PFSK-1 (cell line): Measurements from ENCODE around the gene FGFR2.

ENCODE experiments used
- POLR2AphosphoS5 ChIP-seq: IDR thresholded peaks from 2 replicates; pipeline ENCODE4 v1.6.1; 2012; ENCODE audit warnings: low read depth, mild to moderate bottlenecking, control low read depth, low read length, moderate library complexity
- TAF1 ChIP-seq: IDR thresholded peaks from 2 replicates; pipeline ENCODE4 v1.6.1; 2012; ENCODE audit warnings: low read length, control low read depth, borderline replicate concordance; ENCODE audit not compliant: insufficient read depth
- TF ChIP-seq, protein P1 (sequence below), 2 experiments: IDR thresholded peaks; 2 replicates each; pipeline versions ENCODE4 v1.6.1 to v1.8.0; 2011 to 2012; ENCODE audit warnings: low read depth in 2 of 2, low read length in 2 of 2, control low read depth in 1 of 2, inconsistent platforms in 1 of 2, mild to moderate bottlenecking in 1 of 2, moderate library complexity in 1 of 2; ENCODE audit not compliant: insufficient read depth in 1 of 2

DNA sequence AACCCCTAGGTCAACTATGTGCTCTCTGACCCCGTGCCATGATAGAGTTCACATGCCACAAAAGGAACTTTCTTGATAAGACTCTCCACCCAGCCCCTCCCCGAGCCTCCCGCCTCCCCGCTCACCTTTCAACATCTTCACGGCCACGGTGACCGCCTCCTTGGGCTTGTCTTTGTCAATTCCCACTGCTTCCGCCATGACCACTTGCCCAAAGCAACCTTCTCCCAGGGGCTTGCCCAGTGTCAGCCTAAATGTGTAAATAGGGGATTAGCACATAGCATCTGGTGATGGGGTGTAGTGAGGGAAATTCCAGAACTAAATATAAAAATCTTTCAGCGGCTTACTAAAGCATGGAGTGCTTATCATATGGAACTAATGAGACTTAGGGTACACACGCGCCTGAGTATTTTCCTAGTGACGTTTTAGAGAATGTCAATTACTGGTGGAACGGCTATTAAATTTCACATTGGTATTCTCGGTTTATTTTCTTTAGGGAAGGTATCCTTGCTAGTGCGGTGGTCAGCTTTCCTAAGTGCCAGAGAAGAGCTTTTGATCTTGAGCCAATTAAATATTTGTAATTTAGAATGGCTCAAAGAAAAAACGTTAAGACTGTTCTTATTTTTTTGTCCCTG is 97.4 kb downstream of the FGFR2 start:
- TF ChIP-seq POLR2AphosphoS5 (no peak), TAF1 (no peak)
- TF ChIP-seq, protein P1, sequence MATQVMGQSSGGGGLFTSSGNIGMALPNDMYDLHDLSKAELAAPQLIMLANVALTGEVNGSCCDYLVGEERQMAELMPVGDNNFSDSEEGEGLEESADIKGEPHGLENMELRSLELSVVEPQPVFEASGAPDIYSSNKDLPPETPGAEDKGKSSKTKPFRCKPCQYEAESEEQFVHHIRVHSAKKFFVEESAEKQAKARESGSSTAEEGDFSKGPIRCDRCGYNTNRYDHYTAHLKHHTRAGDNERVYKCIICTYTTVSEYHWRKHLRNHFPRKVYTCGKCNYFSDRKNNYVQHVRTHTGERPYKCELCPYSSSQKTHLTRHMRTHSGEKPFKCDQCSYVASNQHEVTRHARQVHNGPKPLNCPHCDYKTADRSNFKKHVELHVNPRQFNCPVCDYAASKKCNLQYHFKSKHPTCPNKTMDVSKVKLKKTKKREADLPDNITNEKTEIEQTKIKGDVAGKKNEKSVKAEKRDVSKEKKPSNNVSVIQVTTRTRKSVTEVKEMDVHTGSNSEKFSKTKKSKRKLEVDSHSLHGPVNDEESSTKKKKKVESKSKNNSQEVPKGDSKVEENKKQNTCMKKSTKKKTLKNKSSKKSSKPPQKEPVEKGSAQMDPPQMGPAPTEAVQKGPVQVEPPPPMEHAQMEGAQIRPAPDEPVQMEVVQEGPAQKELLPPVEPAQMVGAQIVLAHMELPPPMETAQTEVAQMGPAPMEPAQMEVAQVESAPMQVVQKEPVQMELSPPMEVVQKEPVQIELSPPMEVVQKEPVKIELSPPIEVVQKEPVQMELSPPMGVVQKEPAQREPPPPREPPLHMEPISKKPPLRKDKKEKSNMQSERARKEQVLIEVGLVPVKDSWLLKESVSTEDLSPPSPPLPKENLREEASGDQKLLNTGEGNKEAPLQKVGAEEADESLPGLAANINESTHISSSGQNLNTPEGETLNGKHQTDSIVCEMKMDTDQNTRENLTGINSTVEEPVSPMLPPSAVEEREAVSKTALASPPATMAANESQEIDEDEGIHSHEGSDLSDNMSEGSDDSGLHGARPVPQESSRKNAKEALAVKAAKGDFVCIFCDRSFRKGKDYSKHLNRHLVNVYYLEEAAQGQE (IDR thresholded peaks at IDR 0.05; ENCODE audit: insufficient read depth in 1 of 2, low read depth in 2 of 2, low read length in 2 of 2): no peak
